HG02623 (cell line): ENCODE data around the gene KCP.
"Not testable (repeated sequence)": the region's sequence is repeated elsewhere in the genome, so short reads cannot be mapped to it uniquely, and the experiment has no call there.

ENCODE experiments used
- ATAC-seq: cut with Tn5 transposase; IDR thresholded peaks from one replicate; pipeline ENCODE4 v1.9.1; 2021; ENCODE audit warnings: moderate library complexity; ENCODE audit not compliant: unreplicated experiment

Gene KCP

DNA sequence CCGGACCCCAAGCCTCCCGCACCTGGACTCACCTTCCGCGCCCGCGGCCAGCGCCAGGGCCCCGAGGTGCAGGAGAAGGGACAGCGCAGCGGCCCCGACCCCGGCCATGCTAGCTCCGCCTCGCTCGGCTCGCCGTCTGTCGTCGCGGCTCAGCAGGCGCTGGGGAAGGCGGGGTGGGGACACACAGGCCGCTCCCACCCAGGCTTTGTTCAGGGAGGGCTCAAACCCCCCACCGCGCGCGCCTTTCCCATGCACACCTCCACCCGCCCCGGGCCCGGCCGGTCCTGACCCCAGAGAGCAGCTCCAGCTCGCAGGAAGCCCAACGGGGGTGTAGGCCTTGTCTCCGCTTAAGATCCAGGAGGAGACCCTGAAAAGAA lies at the start of gene KCP:
Gene KCP, minus strand, starts transcription at position 141 of the 377 bp plus-strand sequence. Its CDS starts 33 bp downstream, at position 108.
- ATAC-seq: no peak

DNA sequence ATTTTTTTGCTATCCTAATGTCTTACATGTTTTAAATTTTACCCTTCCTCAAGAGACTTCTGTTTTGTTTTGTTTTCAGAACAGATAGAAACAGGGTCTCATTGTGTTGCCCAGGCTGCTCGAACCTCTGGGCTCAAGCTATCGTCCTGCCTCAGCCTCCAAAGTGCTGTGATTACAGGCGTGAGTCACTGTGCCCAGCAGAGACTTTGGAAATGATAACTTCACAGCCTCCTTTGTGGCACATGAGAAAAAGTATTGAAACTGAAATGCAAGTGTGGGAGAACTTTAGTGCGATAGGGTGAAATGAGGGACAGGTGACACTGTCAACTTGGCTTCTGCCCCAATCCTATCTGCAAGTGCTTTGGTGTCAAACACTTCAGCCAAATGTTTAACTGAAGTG lies 48.8 kb upstream of the KCP start:
- ATAC-seq: no peak

DNA sequence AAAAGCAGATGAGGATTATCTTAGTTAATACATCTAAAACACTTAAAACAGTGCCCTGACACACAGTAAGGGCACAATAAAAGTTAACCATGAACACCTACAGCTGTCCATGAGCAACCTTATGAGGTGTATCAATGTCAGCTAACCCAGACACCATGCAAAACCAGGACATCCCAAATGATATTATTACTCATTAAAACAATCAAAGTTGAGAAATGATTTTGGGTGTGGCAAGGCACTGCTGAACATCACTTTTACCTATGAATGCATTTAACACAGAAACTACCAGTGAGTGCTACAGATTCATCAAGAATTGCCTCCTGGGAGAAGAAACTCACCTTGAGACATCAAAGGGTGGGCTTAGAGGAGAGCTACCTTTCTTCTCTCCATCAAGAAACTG lies 45.5 kb upstream of the KCP start:
- ATAC-seq: no peak

DNA sequence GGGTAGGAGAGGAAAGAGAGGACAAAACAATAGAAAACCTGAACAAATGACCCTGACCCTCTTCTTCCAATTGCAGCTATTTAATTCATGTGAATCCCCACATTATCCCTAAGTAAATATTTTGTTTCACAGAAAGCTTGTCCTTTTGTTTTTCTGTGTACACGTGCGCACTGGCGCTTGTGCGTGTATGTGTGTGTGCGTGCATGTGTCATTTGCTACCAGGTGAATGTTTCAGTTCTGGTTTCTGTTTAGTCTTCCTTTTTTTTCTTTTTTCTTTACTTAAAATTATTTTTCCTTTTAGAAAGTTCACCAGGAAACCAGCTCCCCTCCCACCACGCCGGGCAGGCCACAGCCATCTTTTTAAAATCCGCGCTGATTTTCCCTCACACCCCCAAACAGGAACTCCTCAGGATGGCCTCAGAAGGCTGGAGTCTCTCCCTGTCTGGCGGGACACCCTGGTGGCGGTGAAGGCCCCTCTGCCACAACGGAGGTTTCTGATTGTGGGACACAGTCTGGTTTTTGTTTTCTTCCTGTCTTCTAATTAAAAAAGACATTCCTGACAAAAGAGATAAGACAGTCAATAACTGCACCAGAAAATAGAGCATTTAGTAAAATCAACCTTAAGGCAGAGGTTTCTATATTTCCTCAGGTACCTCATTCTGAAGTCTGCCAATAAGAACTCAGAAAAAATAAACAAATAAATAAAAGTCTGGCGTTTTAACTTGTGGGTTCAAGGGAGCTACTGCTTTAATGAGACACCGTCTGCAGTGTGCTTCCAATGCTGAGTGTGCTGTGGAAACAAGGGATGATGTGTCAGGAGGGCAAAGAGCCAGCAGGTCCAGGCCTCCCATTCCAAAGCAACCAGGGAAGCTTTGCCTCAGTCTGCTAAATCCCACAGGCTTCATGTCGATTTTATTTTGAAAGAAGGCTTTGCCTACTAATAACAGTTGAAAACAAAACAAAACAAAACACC lies 44.6 kb upstream of the KCP start:
- peak; percentile 58 for ATAC-seq

DNA sequence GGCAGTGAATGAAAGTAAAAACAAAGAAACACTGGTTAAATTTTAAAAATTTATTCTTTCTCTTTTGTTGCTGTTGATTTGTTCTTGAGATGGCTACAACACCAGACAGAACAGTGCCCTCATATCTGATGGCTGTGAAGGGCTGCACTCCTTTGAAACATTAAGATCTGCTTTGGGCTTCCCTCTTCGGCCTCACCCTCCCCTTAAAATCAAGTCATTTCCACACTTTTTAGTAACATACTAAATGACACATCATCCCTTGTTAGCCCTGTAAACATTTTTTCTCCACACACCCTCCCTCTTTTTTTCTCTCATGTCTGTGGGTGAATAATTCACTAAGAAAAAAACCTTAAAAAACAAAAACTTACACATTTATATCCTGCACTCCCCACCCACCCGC lies 43.6 kb upstream of the KCP start:
- no peak for ATAC-seq

DNA sequence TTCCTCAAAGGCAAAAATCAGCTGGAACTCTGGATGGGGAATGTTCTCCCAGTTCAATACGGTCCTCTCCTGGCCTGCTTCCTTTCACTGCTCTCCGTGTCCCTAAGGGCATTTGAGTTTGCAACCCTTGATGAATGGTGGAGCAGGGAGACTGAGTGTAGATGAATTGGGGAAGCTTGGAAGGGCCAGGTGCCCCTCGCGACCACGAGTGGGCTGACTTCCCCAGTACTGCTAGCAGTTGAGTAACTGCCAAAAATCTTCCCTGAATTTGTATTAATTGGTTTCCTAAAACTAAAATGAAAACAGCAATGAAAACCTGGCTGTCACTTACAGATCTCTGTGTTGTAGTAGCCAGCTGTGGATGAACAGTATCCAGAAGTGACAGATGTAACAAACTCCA lies 40.8 kb upstream of the KCP start:
- ATAC-seq: no peak

DNA sequence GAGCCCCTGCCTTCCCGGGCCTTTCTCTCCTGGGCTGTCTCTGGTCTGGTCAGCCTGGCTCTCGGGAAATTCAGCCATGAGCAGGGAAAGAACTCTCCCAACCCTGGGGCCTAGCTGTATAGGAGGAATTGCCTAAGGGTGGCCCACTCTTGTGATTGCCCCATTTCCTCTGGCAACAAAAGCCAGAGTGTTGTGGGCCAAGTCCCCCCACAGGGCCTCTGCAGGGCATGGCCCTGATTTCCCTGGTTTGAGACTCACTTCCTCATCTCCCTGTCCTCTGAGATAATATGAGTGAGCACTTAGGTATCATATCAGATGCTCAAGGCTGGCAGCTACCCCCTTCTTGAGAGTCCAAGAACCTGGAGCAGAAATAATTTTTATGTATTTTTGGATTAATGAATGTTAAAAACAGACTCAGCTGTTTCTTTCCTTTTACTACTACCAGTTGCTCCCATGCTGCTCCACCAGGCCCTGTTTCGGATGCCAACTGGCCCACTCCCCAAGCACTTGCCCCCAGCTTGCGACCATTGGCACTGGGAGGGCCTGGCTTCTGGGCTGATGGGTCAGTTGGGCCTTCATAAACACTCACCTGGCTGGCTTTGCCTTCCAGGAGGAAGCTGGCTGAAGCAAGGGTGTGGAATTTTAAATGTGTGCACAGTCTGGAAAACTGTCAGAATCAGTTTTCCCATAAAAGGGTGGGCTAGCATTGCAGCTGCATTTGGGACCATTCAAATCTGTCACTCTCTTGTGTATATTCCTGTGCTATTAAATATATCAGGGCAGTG lies 38.7 kb upstream of the KCP start:
- no peak for ATAC-seq

DNA sequence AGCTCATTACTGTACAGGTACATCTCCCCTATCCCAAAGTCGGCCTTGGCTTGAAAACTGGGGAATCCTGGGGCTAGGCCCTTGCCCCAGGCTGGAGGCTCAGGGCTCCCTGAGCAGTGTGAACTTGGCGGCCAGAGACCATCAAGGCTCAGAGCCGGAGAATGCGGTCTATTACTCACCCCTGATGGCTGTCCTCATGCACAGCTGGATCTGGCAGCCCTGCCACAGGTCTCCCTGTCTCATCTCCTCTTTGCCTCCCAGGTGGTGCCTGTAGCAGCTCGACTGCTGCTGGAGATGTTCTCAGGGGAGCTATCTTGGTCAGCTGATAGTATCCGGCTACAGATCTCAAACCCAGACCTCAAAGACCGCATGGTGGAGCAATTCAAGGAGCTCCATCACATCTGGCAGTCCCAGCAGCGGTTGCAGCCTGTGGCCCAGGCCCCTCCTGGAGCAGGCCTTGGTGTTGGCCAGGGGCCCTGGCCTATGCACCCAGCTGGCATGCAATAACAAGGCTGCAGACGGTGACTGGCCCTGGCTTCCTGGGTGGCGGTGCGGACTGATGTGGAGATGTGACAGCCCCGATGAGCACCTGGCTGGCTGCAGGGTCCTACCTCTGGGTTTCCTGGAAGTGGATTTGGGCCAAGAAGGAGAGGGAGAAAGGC lies 37.9 kb upstream of the KCP start:
- ATAC-seq: no peak

DNA sequence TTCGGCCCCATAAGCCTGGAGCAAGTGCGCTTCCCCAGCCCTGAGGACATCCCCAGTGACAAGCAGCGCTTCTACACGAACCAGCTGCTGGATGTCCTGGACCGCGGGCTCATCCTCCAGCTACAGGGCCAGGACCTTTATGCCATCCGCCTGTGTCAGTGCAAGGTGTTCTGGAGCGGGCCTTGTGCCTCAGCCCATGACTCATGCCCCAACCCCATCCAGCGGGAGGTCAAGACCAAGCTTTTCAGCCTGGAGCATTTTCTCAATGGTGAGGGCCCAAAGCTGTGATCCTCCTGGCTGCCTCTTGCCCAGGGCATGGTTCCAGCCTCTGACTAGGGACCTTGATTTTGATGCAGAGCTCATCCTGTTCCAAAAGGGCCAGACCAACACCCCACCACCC lies 37.3 kb upstream of the KCP start:
- ATAC-seq: no peak

DNA sequence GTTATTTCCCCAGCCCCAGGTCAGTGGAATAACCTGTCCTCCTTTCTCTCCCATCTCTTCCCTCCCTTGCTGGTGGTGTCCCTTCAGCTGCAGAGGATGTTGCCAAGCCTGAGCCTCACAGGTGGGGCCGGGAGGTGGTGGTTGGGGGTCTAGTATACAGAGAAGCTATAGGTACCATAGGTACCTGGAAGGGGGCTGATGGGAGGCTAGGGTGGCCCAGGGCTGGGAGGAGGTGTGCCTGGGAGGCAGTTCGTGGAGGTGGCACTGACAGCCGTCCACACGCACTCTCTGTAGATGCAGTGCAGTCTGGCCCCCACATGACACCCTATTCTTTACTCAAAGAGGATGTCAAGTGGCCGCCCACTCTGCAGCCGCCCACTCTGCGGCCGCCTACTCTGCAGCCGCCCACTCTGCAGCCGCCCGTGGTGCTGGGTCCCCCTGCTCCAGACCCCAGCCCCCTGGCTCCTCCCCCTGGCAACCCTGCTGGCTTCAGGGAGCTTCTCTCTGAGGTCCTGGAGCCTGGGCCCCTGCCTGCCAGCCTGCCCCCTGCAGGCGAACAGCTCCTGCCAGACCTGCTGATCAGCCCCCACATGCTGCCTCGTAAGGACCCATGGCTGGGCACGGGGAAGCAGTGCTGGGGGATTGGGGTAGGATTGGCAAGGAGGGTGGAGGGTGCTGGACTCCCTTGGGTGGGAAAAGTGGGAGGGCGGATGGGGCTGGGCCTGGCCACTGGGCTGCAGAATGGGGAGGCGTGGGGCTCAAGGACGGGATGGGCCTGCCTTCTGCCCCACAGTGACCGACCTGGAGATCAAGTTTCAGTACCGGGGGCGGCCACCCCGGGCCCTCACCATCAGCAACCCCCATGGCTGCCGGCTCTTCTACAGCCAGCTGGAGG lies 36.7 kb upstream of the KCP start:
- no peak for ATAC-seq

DNA sequence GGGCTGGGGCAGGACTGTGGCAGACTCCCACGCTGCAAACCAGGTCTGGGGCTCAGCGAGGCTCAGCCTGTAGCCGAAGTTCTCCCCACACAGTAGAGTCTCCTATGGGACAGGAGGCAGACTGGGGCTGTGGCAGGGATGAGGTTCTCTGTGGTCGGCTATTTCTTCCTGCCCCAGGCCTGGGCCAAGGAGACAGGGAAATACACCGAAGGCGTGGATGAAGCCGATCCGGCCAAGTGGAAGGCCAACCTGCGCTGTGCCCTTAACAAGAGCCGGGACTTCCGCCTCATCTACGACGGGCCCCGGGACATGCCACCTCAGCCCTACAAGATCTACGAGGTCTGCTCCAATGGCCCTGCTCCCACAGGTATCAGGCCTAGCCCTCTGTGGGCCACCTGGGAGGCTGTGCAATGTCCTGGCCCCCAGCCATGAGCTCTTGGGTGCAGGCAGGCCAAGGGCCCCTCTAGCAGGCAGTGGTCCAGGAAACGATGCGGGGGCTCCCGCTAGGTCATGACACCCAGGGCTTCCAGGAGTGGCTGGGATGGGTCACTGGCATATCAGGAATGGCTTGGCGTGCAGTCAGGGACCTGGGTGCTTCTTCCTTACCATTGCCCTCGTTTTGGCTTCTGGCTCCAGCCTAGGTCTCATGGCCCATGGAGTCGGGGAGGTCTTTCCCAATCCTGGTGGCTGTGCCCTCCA lies 35.3 kb upstream of the KCP start:
- no peak for ATAC-seq

DNA sequence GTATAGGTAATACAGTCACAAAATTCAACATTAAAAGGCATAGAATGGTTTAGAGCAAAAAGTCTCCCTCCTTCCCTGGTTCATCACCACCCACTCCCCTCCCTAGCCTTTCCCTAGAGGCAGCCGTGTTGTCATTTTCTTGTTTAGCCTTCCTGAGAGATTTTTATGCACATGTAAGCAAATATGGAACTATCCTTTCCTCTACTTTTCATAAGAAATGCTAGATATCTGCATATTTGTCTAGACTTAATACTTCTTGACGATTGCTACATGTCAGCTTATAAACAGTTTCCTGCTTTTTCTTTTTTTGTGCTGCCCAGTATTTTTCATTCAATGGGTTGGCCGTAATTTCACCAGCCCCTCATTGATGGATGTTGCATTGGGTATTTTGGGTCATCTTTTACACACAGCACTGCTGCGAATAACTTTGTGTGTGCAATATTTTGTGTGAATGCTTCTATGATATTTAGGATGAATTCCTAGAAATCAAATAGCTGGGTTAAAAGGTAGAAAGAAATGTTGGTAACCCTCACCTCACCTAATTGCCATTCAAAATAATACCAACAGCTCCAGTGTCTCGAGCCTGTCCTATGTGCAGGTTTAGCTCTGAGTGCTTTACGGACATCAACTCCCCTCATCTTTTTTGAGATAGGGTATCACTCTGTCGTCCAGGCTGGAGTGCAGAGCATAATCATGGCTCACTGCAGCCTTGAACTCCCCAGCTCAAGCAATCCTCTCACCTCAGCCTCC lies 34.2 kb upstream of the KCP start:
- ATAC-seq: no peak

DNA sequence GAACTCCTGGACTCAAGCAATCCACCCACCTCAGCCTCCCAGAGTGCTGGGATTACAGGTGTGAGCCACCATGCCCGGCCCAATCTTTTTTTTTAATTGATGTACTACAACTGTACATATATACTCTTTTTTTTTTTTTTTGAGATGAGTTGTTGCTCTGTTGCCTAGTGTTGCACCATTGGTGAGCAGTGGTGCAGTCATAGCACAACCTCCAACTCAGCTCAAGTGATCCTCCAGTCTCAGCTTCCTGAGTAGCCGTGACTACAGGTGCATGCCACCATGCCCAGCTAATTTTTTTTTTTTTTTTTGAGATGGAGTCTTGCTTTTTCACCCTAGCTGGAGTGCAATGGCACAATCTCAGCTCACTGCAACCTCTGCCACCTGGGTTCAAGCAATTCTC lies 32.7 kb upstream of the KCP start:
- not testable (repeated sequence) for ATAC-seq

DNA sequence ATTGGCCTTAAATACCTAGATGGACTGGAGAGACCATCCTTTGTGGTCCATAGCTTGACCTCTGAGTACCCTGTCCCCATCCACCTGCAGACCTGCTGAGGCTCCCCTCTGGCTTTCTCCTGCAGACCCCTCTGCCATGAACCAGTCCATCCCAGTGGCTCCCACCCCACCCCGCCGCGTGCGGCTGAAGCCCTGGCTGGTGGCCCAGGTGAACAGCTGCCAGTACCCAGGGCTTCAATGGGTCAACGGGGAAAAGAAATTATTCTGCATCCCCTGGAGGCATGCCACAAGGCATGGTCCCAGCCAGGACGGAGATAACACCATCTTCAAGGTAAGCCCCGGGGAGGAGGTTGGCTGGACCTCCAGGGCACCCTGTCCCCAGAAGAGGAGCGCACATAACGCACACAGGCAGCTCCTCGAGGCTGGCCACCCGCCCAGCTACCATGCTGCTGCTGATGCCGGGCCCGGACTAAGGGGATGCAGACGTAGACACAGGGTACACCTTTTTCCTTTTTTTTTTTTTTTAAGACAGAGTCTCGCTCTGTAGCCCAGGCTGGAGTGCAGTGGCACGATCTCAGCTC lies 31.5 kb upstream of the KCP start:
- no peak for ATAC-seq

DNA sequence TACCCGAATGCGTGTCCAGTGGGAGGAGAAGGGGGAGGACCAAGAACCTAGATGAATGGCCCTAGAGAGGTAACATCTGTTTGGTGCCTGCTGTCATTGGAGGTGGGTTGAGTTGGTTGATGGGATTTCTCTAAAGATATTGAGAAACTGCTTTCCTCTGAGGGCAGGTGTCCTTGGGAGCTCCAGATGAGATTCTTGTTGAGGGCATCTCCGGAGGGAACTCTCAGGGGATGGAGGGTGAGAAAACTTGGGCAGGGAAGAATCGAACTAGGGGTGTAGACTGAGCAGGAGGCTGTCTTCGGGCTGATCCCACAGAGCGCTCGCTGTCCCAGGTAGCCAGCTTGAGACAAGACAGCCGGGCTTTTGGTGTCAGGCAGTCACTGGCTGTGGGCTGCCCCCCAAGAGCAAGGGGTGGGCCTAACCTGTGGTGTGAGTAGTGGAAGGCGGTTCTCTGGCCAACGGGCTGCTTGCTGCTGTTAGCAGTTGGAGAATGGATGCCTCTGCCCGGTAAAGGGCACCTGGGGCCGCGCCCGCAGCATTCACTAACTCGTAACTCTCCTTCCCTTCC lies 30.9 kb upstream of the KCP start:
- no peak for ATAC-seq

DNA sequence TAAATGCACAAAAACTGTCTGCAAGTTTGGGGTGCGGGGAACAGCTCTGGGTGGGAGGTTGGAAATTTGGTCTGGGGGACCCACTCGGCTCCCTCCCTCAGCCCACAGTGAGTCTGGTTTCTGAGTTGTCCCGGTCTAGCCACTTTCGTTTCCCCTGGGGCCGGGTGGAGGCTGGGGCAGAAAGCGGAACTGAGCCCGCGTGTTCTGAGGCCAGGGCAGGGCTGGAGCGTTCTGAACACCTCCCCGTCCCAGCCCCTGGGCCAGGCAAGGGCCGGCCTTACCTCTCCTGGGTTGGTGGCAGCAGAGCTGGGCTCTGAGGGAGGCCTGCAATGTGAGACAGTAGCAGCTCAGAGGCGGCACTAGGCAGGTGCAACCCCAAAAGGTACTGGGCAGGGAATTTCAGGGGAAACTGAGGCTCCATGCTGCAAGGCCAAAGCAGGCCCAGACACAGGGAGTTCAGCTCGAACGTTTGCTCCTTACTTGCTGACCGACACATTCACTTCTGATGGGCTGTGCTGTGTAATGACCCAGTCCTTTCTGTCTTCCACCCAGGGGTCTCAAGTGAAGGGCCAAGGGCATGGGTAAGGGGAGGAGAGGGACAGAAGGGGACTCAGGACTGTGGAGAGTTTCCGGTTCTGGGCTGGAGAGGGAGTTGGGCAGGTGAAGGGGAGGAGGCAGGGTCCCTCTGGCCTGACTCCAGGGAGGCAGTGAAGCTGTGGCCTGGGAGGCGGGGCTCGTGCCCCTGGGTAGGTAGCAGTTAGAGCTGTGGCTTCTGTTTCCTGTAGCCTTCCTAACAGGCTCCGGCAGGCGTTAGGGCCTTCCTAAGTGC lies 30.2 kb upstream of the KCP start:
- ATAC-seq: peak; percentile 45

DNA sequence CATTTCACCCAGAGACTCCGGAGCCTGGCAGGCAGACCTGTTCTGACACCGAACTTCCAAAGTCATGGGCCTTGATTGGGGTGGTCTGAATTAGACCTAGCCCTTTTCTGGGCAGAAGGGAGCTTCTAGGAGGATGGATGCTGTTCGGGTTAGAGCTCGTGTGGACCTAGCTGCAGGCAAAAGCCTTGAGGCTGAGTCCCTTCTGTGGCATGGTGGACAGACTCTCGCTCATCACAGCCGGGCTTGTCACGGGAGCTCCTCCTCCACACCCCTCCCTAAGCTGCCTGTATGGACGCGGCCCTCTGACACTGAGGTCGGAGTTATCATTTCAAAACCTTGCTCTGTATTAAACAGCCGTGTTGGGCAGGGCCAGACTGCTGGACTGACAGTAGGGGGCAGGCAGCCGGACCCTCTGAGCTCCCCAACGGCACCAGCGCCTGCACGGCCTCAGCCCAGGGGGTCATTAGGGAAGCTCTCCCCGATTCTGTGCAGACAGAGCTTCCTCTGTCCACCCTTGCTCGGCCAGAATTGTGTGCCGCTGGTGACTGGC lies 29.4 kb upstream of the KCP start:
- no peak for ATAC-seq
